Transverse colon (tissue), 4 donors: ENCODE results near the gene IDUA. TPM values are rescaled to one million over a fixed set of nuclear protein-coding genes. Genes with fewer than 3 reads are reported as not detected.

ENCODE experiments used
- DNase-seq: peaks from one replicate; pipeline ENCODE4 v3.0.0-alpha.2; 2019
- H3K27ac ChIP-seq, 4 donors: fragments of 200-600 bp; sonication (generic); 2 replicates each; pipeline ENCODE4 v1.5.1; 2016 to 2018; ENCODE audit warnings: inconsistent platforms in 4 of 4
- H3K27me3 ChIP-seq: fragments of 200-600 bp; sonication (generic); 2 replicates; pipeline ENCODE4 v1.5.1; 2017; ENCODE audit warnings: inconsistent platforms
- H3K36me3 ChIP-seq, 4 donors: fragments of 200-600 bp; sonication (generic); 2 replicates each; pipeline ENCODE4 v1.5.1; 2017 to 2019; ENCODE audit warnings: inconsistent platforms in 4 of 4
- H3K4me1 ChIP-seq, 4 donors: fragments of 200-600 bp; sonication (generic); 2 replicates each; pipeline ENCODE4 v1.5.1; 2017 to 2020; ENCODE audit warnings: inconsistent platforms in 4 of 4
- H3K4me3 ChIP-seq, 4 donors: fragments of 200-600 bp; sonication (generic); 1 replicate in 1 of 4; 2 replicates in 3 of 4; pipeline versions ENCODE4 v1.5.1 to v1.6.1; 2017 to 2019; ENCODE audit warnings: inconsistent platforms in 4 of 4
- H3K9me3 ChIP-seq, 2 donors: fragments of 200-600 bp; sonication (generic); 2 replicates each; pipeline ENCODE4 v1.5.1; 2017 to 2019; ENCODE audit warnings: inconsistent platforms in 2 of 2
- EP300 ChIP-seq: sonication (generic); formaldehyde crosslinking; IDR thresholded peaks from one replicate; pipeline ENCODE4 v1.6.1; 2017; ENCODE audit warnings: antibody characterized with exemption, low read depth
- POLR2A ChIP-seq: fragments of 450-650 bp; IDR thresholded peaks from one replicate; pipeline ENCODE4 v1.6.1; 2016; ENCODE audit warnings: antibody characterized with exemption, mild to moderate bottlenecking, moderate library complexity
- POLR2AphosphoS5 ChIP-seq, 3 donors: sonication (generic); formaldehyde crosslinking; IDR thresholded peaks; one replicate each; pipeline ENCODE4 v1.6.1; 2016; ENCODE audit warnings: antibody characterized with exemption in 3 of 3
- WGBS, 2 donors: methylation state at CpG; one replicate each; pipeline ENCODE4 v1.1.5; 2018; ENCODE audit warnings: low coverage in 1 of 2; 5-methylcytosine and 5-hydroxymethylcytosine counted together
- in situ Hi-C, 4 donors: fragments of 200-750 bp; cut with MboI; loops; one replicate each; pipeline versions ENCODE4 v1.15.0 to v1.15.1; 2017; ENCODE audit warnings: low sequenced_read_pairs in 3 of 4, low pct_ligation_motif_present in 1 of 4, low pct_unique_long_range_greater_than_20kb in 1 of 4
- intact Hi-C: fragments of 100-400 bp; cut with DNase I; formaldehyde crosslinking; loops from one replicate; pipeline ENCODE4 v1.15.1; 2023; ENCODE audit warnings: low total_unique reads
- total RNA-seq, 4 donors: library from RNA; depleted of rRNA; stranded (reverse); fragments of >200 nt; gene quantifications; one replicate each; pipeline ENCODE4 v1.1.0, GENCODE V29; 2016
- TF ChIP-seq, protein P1 (sequence below), 5 experiments: fragments of 200-600 bp in 3 of 5; fragments of 450-650 bp in 2 of 5; sonication (generic) in 3 of 5; IDR thresholded peaks; 1 replicate in 2 of 5; 2 replicates in 3 of 5; pipeline ENCODE4 v1.5.1; 2016 to 2017; ENCODE audit warnings: antibody characterized with exemption in 5 of 5, inconsistent platforms in 3 of 5, mild to moderate bottlenecking in 2 of 5, moderate library complexity in 1 of 5

The IDUA gene
- total RNA-seq, 4 donors from 2014 or later = 25.9 to 78.6 (median 40.4) TPM

DNA sequence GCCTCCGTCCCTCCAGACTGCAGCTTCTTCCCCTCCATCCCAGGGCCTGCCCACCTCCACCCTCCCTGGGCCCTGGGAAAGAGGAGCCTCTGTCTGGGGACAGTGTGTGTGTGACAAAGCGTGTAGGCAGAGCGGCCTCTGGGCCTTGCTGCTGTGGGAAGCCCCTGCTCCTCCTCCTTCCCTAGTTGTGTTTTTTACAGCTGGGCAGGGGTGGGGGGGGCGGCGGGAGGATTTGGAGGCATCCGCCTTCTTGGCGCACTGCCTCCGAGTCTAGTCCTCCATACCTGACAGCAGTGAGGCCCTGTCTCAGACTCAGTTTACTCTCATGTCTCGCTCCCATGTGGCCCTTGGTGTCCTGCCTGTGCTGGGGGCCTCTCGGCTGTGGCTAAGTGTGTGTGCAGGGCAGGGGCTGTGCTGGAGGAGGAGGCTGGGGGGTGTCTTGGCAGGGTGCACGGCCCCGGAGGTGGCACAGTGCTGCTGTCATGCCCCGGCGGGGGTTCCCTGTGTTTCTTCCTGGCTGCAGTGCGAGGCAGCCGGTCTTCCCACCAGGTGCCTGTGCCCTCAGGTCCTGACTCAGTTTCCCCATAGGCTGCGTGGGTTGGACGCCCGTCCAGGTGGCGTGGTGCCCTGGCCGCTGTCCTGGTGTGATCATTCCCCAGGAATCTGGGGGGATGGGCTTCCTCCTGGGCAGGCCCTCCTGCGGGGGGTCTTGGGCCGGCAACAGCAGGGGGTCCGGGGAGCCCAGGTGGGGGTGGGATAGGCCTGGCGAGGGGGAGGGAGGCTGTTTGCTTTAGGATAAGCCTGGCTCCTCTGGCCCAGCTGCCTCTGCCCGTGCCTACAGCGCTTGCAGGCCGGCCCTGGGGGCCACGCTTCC lies 31.5 kb downstream of the IDUA start:
- WGBS, 2 donors = 82% methylated on average over 25 of the region's 29 CpGs; no CpG with 5 or more reads in 1 of the 2 donors
- in situ Hi-C loops = no loop called here

DNA sequence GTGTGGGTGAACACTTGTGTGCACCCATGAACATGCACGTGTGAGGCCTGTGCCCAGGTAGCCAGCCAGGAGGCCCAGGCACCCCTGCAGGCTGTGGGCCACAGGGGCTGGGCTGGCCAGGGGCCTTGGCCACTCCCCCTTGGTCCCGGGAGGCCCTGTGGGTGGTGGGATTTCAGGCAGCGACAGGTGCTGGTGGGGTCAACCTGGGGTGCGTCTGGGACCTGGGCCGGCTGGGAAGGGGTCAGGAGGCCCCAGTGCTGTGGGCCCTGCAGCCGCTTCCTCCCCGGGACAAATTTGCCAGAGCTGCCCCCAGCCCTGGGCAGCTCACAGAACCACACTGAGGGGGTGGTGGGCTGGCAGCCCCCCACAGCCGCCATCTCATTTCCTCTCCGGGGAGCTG lies 32.5 kb downstream of the IDUA start:
- in situ Hi-C loops = no loop called here
- no peak overlapping the region for H3K4me3 ChIP-seq
- peaks cover 4 to 15% (median 10%) of the 10 kb centered on the region in 4 donors for H3K4me1 ChIP-seq
- no peak overlapping the region for H3K27ac ChIP-seq
- TF ChIP-seq, protein P1, sequence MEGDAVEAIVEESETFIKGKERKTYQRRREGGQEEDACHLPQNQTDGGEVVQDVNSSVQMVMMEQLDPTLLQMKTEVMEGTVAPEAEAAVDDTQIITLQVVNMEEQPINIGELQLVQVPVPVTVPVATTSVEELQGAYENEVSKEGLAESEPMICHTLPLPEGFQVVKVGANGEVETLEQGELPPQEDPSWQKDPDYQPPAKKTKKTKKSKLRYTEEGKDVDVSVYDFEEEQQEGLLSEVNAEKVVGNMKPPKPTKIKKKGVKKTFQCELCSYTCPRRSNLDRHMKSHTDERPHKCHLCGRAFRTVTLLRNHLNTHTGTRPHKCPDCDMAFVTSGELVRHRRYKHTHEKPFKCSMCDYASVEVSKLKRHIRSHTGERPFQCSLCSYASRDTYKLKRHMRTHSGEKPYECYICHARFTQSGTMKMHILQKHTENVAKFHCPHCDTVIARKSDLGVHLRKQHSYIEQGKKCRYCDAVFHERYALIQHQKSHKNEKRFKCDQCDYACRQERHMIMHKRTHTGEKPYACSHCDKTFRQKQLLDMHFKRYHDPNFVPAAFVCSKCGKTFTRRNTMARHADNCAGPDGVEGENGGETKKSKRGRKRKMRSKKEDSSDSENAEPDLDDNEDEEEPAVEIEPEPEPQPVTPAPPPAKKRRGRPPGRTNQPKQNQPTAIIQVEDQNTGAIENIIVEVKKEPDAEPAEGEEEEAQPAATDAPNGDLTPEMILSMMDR (IDR thresholded peaks at IDR 0.05) = no peak
- no peak for TF ChIP-seq POLR2A
- no peak for TF ChIP-seq EP300
- TF ChIP-seq POLR2AphosphoS5 (IDR thresholded peaks at IDR 0.05) = no peak
- intact Hi-C loops = no loop called here
- DNase-seq = no peak
- H3K27me3 ChIP-seq = no peaks in the 10 kb centered on the region
- no peaks in the 10 kb centered on the region for H3K36me3 ChIP-seq
- 75% methylated on average over 6 of the region's 9 CpGs; no CpG with 5 or more reads in 1 of the 2 donors for WGBS, 2 donors
- no peaks in the 10 kb centered on the region for H3K9me3 ChIP-seq

More for the DNA sequence above, 31.5 kb downstream of the IDUA start:
- Histone ChIP-seq H3K36me3 (no peaks in the 10 kb centered on the region), H3K4me3 (no peak overlapping the region), H3K4me1 (peaks cover 4 to 15% (median 10%) of the 10 kb centered on the region in 4 donors), H3K27ac (no peak overlapping the region), H3K27me3 (no peaks in the 10 kb centered on the region), H3K9me3 (no peaks in the 10 kb centered on the region)
- DNase-seq = no peak
- TF ChIP-seq, protein P1 (IDR thresholded peaks at IDR 0.05) = no peak
- TF ChIP-seq POLR2A = no peak
- no peak for TF ChIP-seq POLR2AphosphoS5 (IDR thresholded peaks at IDR 0.05)
- no peak for TF ChIP-seq EP300
- intact Hi-C loops = no loop called here

DNA sequence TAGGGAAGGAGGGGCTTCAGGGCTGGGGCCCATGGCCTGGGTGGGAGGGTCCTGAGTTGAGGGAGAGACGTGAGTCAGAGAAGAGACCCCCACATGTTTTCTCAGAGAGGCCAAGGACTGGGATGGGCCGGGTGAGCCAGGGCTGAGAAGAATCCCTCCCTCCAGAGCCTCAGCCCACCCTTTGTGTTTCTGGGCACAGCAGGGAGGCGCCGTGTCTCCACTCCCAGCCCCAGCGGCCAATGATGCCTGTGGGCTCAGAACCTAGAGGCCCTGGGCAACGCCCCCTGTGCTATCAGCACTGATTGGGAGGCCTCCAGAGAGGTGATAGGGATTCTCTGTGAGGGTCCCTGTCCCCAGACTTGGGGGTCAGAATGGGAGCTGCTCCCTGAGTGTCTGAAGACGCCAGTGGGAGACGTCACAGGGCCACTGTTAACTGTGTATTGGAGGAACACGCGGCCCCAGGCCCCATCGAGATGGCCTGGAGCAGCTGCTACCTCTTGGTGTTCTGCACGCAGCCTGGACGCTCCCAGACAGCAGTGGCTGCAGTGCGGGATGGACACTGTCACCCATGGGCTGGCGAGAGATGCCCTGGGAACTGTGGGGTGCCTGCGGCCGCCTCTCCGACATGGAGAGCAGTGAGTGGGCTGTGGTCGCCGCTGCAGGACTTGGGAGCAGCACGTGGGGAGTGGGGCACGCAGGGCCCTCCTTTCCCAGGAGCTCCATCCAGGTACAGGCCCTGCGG lies 33.1 kb downstream of the IDUA start:
- DNase-seq = no peak
- intact Hi-C loops = no loop called here
- peaks cover 4 to 15% (median 10%) of the 10 kb centered on the region in 4 donors for H3K4me1 ChIP-seq
- H3K27ac ChIP-seq = no peak overlapping the region
- no peaks in the 10 kb centered on the region for H3K36me3 ChIP-seq
- no peaks in the 10 kb centered on the region for H3K27me3 ChIP-seq
- 92% methylated on average over 14 of the region's 23 CpGs; no CpG with 5 or more reads in 1 of the 2 donors for WGBS, 2 donors
- H3K4me3 ChIP-seq = no peak overlapping the region
- in situ Hi-C loops = no loop called here
- no peak for TF ChIP-seq POLR2AphosphoS5 (IDR thresholded peaks at IDR 0.05)
- H3K9me3 ChIP-seq = no peaks in the 10 kb centered on the region

DNA sequence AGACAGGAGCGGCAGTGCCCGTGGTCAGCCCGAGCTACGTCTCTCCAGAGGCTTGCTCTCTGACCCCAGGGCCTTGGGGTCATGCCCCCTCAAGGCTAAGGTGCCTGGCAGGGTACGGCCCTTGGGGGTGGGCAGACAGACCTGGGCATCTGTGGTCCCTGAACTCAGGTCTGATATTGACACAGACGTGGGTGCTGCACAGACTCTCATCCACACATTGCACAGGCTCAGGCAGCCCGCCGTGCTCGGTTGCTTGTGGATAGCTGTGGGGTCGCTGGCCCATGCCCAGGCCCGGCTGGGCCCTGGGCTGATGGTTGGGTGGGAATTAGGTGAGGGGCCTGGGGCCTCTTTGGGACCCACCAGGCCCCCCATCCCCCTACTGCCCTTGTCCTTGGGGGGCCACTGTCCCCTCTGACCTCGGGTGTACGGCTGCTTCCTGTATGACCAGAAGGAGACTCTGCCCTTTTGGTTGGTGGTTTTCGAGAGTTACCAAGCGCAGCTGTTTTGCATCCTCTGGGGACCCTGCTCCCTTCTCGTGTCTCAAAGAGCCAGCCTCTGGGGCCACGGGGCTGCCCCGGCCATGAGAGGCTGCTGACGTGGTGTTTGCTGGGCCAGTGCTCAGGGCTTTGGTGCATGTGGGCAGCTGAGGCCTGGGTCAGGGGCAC lies 34.7 kb downstream of the IDUA start:
- peak overlapping the region in 1 of 4 donors; percentile 38 for H3K27ac ChIP-seq
- H3K27me3 ChIP-seq = no peaks in the 10 kb centered on the region
- H3K4me3 ChIP-seq = no peak overlapping the region
- 71% methylated on average over 18 of the region's 19 CpGs; no CpG with 5 or more reads in 1 of the 2 donors for WGBS, 2 donors
- no peak for TF ChIP-seq POLR2AphosphoS5 (IDR thresholded peaks at IDR 0.05)
- TF ChIP-seq, protein P1 (IDR thresholded peaks at IDR 0.05) = no peak
- no peak for TF ChIP-seq POLR2A
- no peak for TF ChIP-seq EP300
- H3K36me3 ChIP-seq = no peaks in the 10 kb centered on the region
- H3K4me1 ChIP-seq = peaks cover 4 to 15% (median 10%) of the 10 kb centered on the region in 4 donors
- peak; percentile 55 for DNase-seq
- intact Hi-C loops (no loop called here), in situ Hi-C loops (no loop called here)
- no peaks in the 10 kb centered on the region for H3K9me3 ChIP-seq
